HG03439 (cell line): ENCODE measurements around the gene PRR5.

Experiments
- ATAC-seq: cut with Tn5 transposase; IDR thresholded peaks from one replicate; pipeline ENCODE4 v1.9.1; 2021; ENCODE audit warnings: mild to moderate bottlenecking, moderate library complexity; ENCODE audit not compliant: unreplicated experiment

The PRR5 gene

DNA sequence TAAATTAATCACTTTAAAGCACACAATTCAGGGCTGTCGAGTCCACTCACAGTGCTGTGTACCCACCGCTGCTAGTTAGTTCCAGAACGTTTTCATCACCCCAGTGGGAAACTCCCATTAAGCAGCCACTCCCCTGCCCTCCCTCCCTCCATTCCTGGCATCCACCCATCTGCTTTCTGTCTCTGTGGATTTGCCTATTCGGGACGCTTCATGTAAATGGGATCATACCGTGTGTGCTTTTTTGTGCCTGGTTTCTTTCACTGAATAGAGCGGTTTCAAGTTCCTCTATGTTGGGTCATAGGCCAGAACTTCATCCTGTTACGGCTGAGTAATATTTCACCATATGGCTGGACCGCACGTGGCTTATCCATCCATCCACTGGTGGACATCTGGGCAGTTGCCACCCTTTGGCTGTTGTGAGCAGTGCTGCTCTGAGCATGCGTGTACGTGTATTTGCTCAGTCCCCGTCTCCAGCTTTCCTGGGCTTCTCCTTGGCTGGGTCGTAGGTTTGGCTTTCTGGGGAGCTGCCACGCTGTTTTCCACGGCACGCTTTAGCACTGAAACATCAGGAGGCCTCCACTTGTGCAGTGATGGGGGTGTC is 80.5 kb downstream of the PRR5 start:
- ATAC-seq, result no peak

DNA sequence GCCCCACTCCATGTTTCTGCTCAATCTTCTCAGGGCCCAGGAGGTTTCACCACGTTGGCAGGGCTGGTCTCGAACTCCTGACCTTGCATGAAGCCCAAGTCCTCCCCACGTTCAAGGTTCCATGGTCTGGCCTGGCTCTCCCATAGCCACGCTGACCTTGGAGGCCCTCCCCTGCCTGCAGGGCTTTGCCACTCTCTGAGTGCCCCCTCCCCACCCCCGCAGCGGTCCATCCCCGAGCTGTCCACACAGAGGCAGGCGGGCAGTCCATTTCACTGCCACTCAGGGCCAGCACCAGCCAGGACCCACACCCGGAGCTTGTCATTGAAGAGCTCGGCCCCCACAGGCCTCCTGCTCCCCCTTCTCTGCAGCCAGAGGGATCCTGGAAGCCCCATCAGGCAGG is 81.1 kb downstream of the PRR5 start:
- no peak for ATAC-seq

GRCh38 chr22:44783581-44783980 is 81.6 kb downstream of the PRR5 start:
- no peak for ATAC-seq

- ATAC-seq, result no peak
These were observed 84.1 kb downstream of the PRR5 start for GRCh38 chr22:44786136-44786535.

- ATAC-seq, result no peak
These were observed 84.6 kb downstream of the PRR5 start for GRCh38 chr22:44786610-44787009.
